K562 (cell line): ENCODE results near the gene HEXIM2. TPM values are rescaled to one million over a fixed set of nuclear protein-coding genes. Genes with fewer than 3 reads are reported as not detected.

Source experiments
- BHLHE40 ChIP-seq: IDR thresholded peaks from 2 replicates; pipeline ENCODE4 v1.6.1; 2011; ENCODE audit warnings: low read length, improper control_type of control experiment
- BMI1 ChIP-seq: fragments of 150-350 bp; IDR thresholded peaks from 2 replicates; pipeline ENCODE4 v1.6.1; 2014; ENCODE audit warnings: low read length
- CEBPZ ChIP-seq: fragments of 150-350 bp; IDR thresholded peaks from 2 replicates; pipeline ENCODE4 v1.6.1; 2014; ENCODE audit warnings: low read depth, mild to moderate bottlenecking, low read length, borderline replicate concordance
- DPF2 ChIP-seq: fragments of 450-650 bp; IDR thresholded peaks from 2 replicates; pipeline ENCODE4 v1.6.1; 2016
- HMGN3 ChIP-seq: IDR thresholded peaks from 2 replicates; pipeline ENCODE4 v1.6.1; 2011; ENCODE audit warnings: borderline replicate concordance, low read depth, mild to moderate bottlenecking, mixed read lengths, low read length; ENCODE audit not compliant: insufficient read length; ENCODE audit errors: extremely low read depth
- KAT7 ChIP-seq: sonication (generic); formaldehyde crosslinking; IDR thresholded peaks from 2 replicates; pipeline ENCODE4 v1.8.0; 2022; ENCODE audit warnings: missing genetic modification reagents, mild to moderate bottlenecking, borderline replicate concordance
- KDM2B ChIP-seq: fragments of 250-450 bp; sonication (Bioruptor Pico); IDR thresholded peaks from 2 replicates; pipeline ENCODE4 v1.8.0; 2021; ENCODE audit warnings: mild to moderate bottlenecking, moderate library complexity
- MAZ ChIP-seq, 2 experiments: fragments of 450-650 bp in 1 of 2; sonication (generic) in 1 of 2; formaldehyde crosslinking; IDR thresholded peaks in 1 of 2; conservative IDR thresholded peaks in 1 of 2; 2 replicates each; pipeline versions ENCODE4 v1.4.0 to v1.5.0; 2020; ENCODE audit warnings: mild to moderate bottlenecking in 1 of 2, missing genetic modification reagents in 1 of 2
- MBD1 ChIP-seq: fragments of 250-450 bp; sonication (Bioruptor Pico); IDR thresholded peaks from 2 replicates; pipeline ENCODE4 v1.8.0; 2022; ENCODE audit warnings: inconsistent platforms
- NFIX ChIP-seq: fragments of 250-450 bp; sonication (Bioruptor Pico); IDR thresholded peaks from 2 replicates; pipeline ENCODE4 v1.4.0; 2020; ENCODE audit warnings: low read depth, mild to moderate bottlenecking, moderate library complexity
- NFYB ChIP-seq: IDR thresholded peaks from 2 replicates; pipeline ENCODE4 v1.6.1; 2011; ENCODE audit warnings: mild to moderate bottlenecking, moderate library complexity; ENCODE audit not compliant: insufficient read length; ENCODE audit errors: extremely low read depth
- PATZ1 ChIP-seq: fragments of 250-450 bp; sonication (Bioruptor Pico); IDR thresholded peaks from 2 replicates; pipeline ENCODE4 v1.5.0; 2020; ENCODE audit warnings: mild to moderate bottlenecking, borderline replicate concordance
- PHB ChIP-seq: fragments of 250-450 bp; sonication (Bioruptor Pico); IDR thresholded peaks from 2 replicates; pipeline ENCODE4 v1.5.0; 2021
- POLR2AphosphoS2 ChIP-seq: IDR thresholded peaks from 2 replicates; pipeline ENCODE4 v1.6.1; 2012; ENCODE audit warnings: low read length, improper control_type of control experiment
- TBL1XR1 ChIP-seq, 2 experiments: IDR thresholded peaks; 2 replicates each; pipeline ENCODE4 v1.6.1; 2012; ENCODE audit warnings: improper control_type of control experiment in 2 of 2, low read length in 2 of 2, mild to moderate bottlenecking in 1 of 2
- TRIM24 ChIP-seq, 2 experiments: fragments of 450-650 bp; IDR thresholded peaks; 2 replicates each; pipeline ENCODE4 v1.6.1; 2016
- USF2 ChIP-seq: sonication (generic); formaldehyde crosslinking; IDR thresholded peaks from 2 replicates; pipeline ENCODE4 v1.5.0; 2020; ENCODE audit warnings: missing genetic modification reagents
- XRCC3 ChIP-seq: fragments of 450-650 bp; IDR thresholded peaks from 2 replicates; pipeline ENCODE4 v1.6.1; 2017; ENCODE audit warnings: mild to moderate bottlenecking, moderate library complexity
- ZNF184 ChIP-seq: sonication (generic); formaldehyde crosslinking; IDR thresholded peaks from 2 replicates; pipeline ENCODE4 v1.5.0; 2020; ENCODE audit warnings: missing genetic modification reagents
- ZNF384 ChIP-seq: IDR thresholded peaks from 2 replicates; pipeline ENCODE4 v1.6.1; 2012; ENCODE audit warnings: low read depth, low read length, improper control_type of control experiment
- ZNF766 ChIP-seq: fragments of 200-800 bp; sonication (Bioruptor generic); conservative IDR thresholded peaks from 2 replicates; pipeline ENCODE4 v1.6.1; 2016; ENCODE audit warnings: missing genetic modification characterization, missing compliant biosample characterization
- polyA plus RNA-seq, 8 experiments: library from polyadenylated mRNA; depleted of rRNA in 4 of 8; stranded (reverse) in 5 of 8; unstranded in 3 of 8; fragments of >200 nt; fragmentation: Nextera tagmentation in 2 of 8; fragmentation: Illumina TruSeq in 1 of 8; extraction: Ambion mirVana in 2 of 8; extraction: Trizol in 1 of 8; gene quantifications; 2 replicates each; pipeline versions ENCODE4 v1.2.1 to v1.2.3, GENCODE V29; 2011 to 2014; ENCODE audit warnings: inconsistent platforms in 1 of 8, missing spikeins in 1 of 8
- total RNA-seq, 7 experiments: library from RNA; depleted of rRNA in 6 of 7; stranded (reverse); fragments of >200 nt in 6 of 7; fragmentation: Illumina TruSeq in 2 of 7; extraction: Trizol in 2 of 7; gene quantifications; 2 replicates each; pipeline versions ENCODE4 v1.2.1 to v1.2.3, GENCODE V29; 2011 to 2021; ENCODE audit warnings: low replicate concordance in 1 of 7

The HEXIM2 gene
- total and polyA plus RNA-seq, 9 of the 15 experiments (the other 6 are each of a cell fraction or from before 2014, with no cell fraction given) = 0.69 to 3.4 (median 1.1) TPM; not detected in 2

- no peak for TF ChIP-seq USF2 (CRISPR knock-in tag)
- TF ChIP-seq DPF2 = peak; percentile 51
- no peak for TF ChIP-seq MBD1 (CRISPR knock-in tag)
- peak; percentile 76; the same call in 1 of the 2 replicates for TF ChIP-seq PATZ1 (CRISPR knock-in tag)
- TF ChIP-seq PHB (CRISPR knock-in tag) = peak; percentile 69; the same call in 1 of the 2 replicates
- TF ChIP-seq NFYB = no peak
- TF ChIP-seq MAZ (CRISPR knock-in tag; conservative IDR thresholded peaks at IDR 0.05 in 1 of 2, IDR thresholded peaks at IDR 0.05 in 1 of 2) = peak; percentile 54 to 65; a peak in 2 of 4 replicates
- no peak for TF ChIP-seq XRCC3
- TF ChIP-seq POLR2AphosphoS2 = no peak
- TF ChIP-seq HMGN3 = peak; percentile 60
- TF ChIP-seq TRIM24 (IDR thresholded peaks at IDR 0.05) = peak in 1 of 2 experiments; percentile 74; a peak in 2 of 4 replicates
- peak in 1 of 2 experiments; percentile 72; a peak in 3 of 4 replicates for TF ChIP-seq TBL1XR1 (IDR thresholded peaks at IDR 0.05; ENCODE audit: low read length in 2 of 2)
- 0 out of 2 replicates have a peak, but pooled peaks have one; percentile 8 for TF ChIP-seq CEBPZ
- TF ChIP-seq ZNF766 (CRISPR knock-in tag) = no peak; the same call in 1 of the 2 replicates
- no peak for TF ChIP-seq KAT7 (CRISPR knock-in tag)
- TF ChIP-seq BMI1 = no peak; the same call in 1 of the 2 replicates
- TF ChIP-seq NFIX (CRISPR knock-in tag) = no peak
- no peak for TF ChIP-seq ZNF184 (CRISPR knock-in tag)
- TF ChIP-seq KDM2B (CRISPR knock-in tag) = 0 out of 2 replicates have a peak, but pooled peaks have one; percentile 56
- TF ChIP-seq BHLHE40 = peak; percentile 76
- no peak for TF ChIP-seq ZNF384
These were observed 14.0 kb upstream of the HEXIM2 start (continued) for GRCh38 chr17:45147581-45148182.
